Activated T-cell treated with anti-CD3 and anti-CD28 coated beads, Interleukin-2, amount 50 U/mL, for 24 hours (primary cell): ENCODE measurements around the gene PAK5.
"Not testable (repeated sequence)": the region's sequence is repeated elsewhere in the genome, so short reads cannot be mapped to it uniquely, and the experiment has no call there.

Experiments used
- DNase-seq: peaks from one replicate; pipeline ENCODE4 v3.0.0-alpha.2; 2020
- H3K27ac Mint-ChIP-seq: 2 replicates; pipeline ENCODE4 v1.8.0; 2020; ENCODE audit warnings: mild to moderate bottlenecking, mixed read lengths
- H3K27me3 Mint-ChIP-seq: 2 replicates; pipeline ENCODE4 v1.8.0; 2020; ENCODE audit warnings: mixed read lengths
- H3K36me3 Mint-ChIP-seq: 2 replicates; pipeline ENCODE4 v1.8.0; 2020; ENCODE audit warnings: low read depth, mixed read lengths
- H3K4me1 Mint-ChIP-seq: 2 replicates; pipeline ENCODE4 v1.8.0; 2020; ENCODE audit warnings: low read depth, mixed read lengths
- H3K4me3 Mint-ChIP-seq: 2 replicates; pipeline ENCODE4 v1.8.0; 2020; ENCODE audit warnings: mild to moderate bottlenecking, moderate library complexity, mixed read lengths
- H3K9me3 Mint-ChIP-seq: 2 replicates; pipeline ENCODE4 v1.8.0; 2020; ENCODE audit warnings: mixed read lengths

PAK5 gene

GRCh38 chr20:9686001-9686400, 152.9 kb downstream of the PAK5 start:
- no peaks in the 10 kb centered on the region for H3K9me3 Mint-ChIP-seq

GRCh38 chr20:9685011-9685410, 153.9 kb downstream of the PAK5 start:
- H3K36me3 Mint-ChIP-seq: no peaks in the 10 kb centered on the region
- no peaks in the 10 kb centered on the region for H3K27me3 Mint-ChIP-seq
- no peak for DNase-seq
- H3K4me1 Mint-ChIP-seq: no peaks in the 10 kb centered on the region
- no peaks in the 10 kb centered on the region for H3K9me3 Mint-ChIP-seq
- no peak overlapping the region for H3K4me3 Mint-ChIP-seq
- no peak overlapping the region for H3K27ac Mint-ChIP-seq

More at GRCh38 chr20:9686001-9686400, 152.9 kb downstream of the PAK5 start:
- H3K4me3 Mint-ChIP-seq: no peak overlapping the region
- no peak for DNase-seq
- no peaks in the 10 kb centered on the region for H3K36me3 Mint-ChIP-seq
- no peaks in the 10 kb centered on the region for H3K4me1 Mint-ChIP-seq
- H3K27ac Mint-ChIP-seq: no peak overlapping the region
- no peaks in the 10 kb centered on the region for H3K27me3 Mint-ChIP-seq

GRCh38 chr20:9677100-9677623, 161.7 kb downstream of the PAK5 start:
- no peaks in the 10 kb centered on the region for H3K36me3 Mint-ChIP-seq
- H3K4me1 Mint-ChIP-seq: no peaks in the 10 kb centered on the region
- H3K27ac Mint-ChIP-seq: no peak overlapping the region
- no peaks in the 10 kb centered on the region for H3K9me3 Mint-ChIP-seq
- no peak overlapping the region for H3K4me3 Mint-ChIP-seq
- H3K27me3 Mint-ChIP-seq: no peaks in the 10 kb centered on the region
- DNase-seq: no peak

GRCh38 chr20:9672981-9673380, 165.9 kb downstream of the PAK5 start:
- Mint-ChIP-seq H3K27me3 (no peaks in the 10 kb centered on the region), H3K36me3 (no peaks in the 10 kb centered on the region), H3K4me3 (no peak overlapping the region), H3K4me1 (no peaks in the 10 kb centered on the region), H3K9me3 (no peaks in the 10 kb centered on the region), H3K27ac (no peak overlapping the region)
- no peak for DNase-seq

- Mint-ChIP-seq H3K27me3 (no peaks in the 10 kb centered on the region), H3K4me3 (no peak overlapping the region), H3K27ac (no peak overlapping the region), H3K4me1 (no peaks in the 10 kb centered on the region), H3K9me3 (no peaks in the 10 kb centered on the region), H3K36me3 (no peaks in the 10 kb centered on the region)
- DNase-seq: no peak
Measured at GRCh38 chr20:9672027-9672426, 166.8 kb downstream of the PAK5 start.

GRCh38 chr20:9668381-9668780, 170.5 kb downstream of the PAK5 start:
- Mint-ChIP-seq H3K9me3 (peaks cover 4% of the 10 kb centered on the region), H3K4me1 (no peaks in the 10 kb centered on the region), H3K4me3 (no peak overlapping the region), H3K27ac (no peak overlapping the region), H3K27me3 (no peaks in the 10 kb centered on the region), H3K36me3 (no peaks in the 10 kb centered on the region)
- no peak for DNase-seq

- Mint-ChIP-seq H3K4me3 (no peak overlapping the region), H3K4me1 (no peaks in the 10 kb centered on the region), H3K9me3 (peaks cover 8% of the 10 kb centered on the region), H3K36me3 (no peaks in the 10 kb centered on the region), H3K27me3 (no peaks in the 10 kb centered on the region), H3K27ac (no peak overlapping the region)
- no peak for DNase-seq
Measured at GRCh38 chr20:9663423-9663822, 175.5 kb downstream of the PAK5 start.

- no peaks in the 10 kb centered on the region for H3K4me1 Mint-ChIP-seq
- H3K4me3 Mint-ChIP-seq: no peak overlapping the region
- H3K27ac Mint-ChIP-seq: no peak overlapping the region
- no peak for DNase-seq
- no peaks in the 10 kb centered on the region for H3K27me3 Mint-ChIP-seq
- peaks cover 4% of the 10 kb centered on the region for H3K9me3 Mint-ChIP-seq
- H3K36me3 Mint-ChIP-seq: no peaks in the 10 kb centered on the region
Measured at GRCh38 chr20:9660236-9660868, 178.5 kb downstream of the PAK5 start.

- Mint-ChIP-seq H3K4me1 (no peaks in the 10 kb centered on the region), H3K4me3 (no peak overlapping the region), H3K27ac (no peak overlapping the region), H3K36me3 (no peaks in the 10 kb centered on the region), H3K27me3 (no peaks in the 10 kb centered on the region), H3K9me3 (no peaks in the 10 kb centered on the region)
- DNase-seq: no peak
Measured at GRCh38 chr20:9647741-9648140, 191.1 kb downstream of the PAK5 start.

GRCh38 chr20:9646375-9646774, 192.5 kb downstream of the PAK5 start:
- no peaks in the 10 kb centered on the region for H3K4me1 Mint-ChIP-seq
- no peaks in the 10 kb centered on the region for H3K36me3 Mint-ChIP-seq
- H3K9me3 Mint-ChIP-seq: no peaks in the 10 kb centered on the region
- H3K27ac Mint-ChIP-seq: no peak overlapping the region
- no peaks in the 10 kb centered on the region for H3K27me3 Mint-ChIP-seq
- no peak for DNase-seq
- no peak overlapping the region for H3K4me3 Mint-ChIP-seq

- Mint-ChIP-seq H3K9me3 (peaks cover 3% of the 10 kb centered on the region), H3K36me3 (no peaks in the 10 kb centered on the region), H3K27me3 (no peaks in the 10 kb centered on the region), H3K27ac (no peak overlapping the region), H3K4me3 (no peak overlapping the region), H3K4me1 (no peaks in the 10 kb centered on the region)
- no peak for DNase-seq
Measured at GRCh38 chr20:9642882-9643281, 196.0 kb downstream of the PAK5 start.

- not testable (repeated sequence) for H3K9me3 Mint-ChIP-seq, H3K4me1 Mint-ChIP-seq, H3K36me3 Mint-ChIP-seq, DNase-seq, H3K4me3 Mint-ChIP-seq, H3K27me3 Mint-ChIP-seq, H3K27ac Mint-ChIP-seq
Measured at GRCh38 chr20:9641499-9642000, 197.3 kb downstream of the PAK5 start.

GRCh38 chr20:9637889-9638288, 201.0 kb downstream of the PAK5 start:
- Mint-ChIP-seq H3K27ac (no peak overlapping the region), H3K27me3 (no peaks in the 10 kb centered on the region), H3K4me1 (no peaks in the 10 kb centered on the region), H3K9me3 (peaks cover 3% of the 10 kb centered on the region), H3K4me3 (no peak overlapping the region), H3K36me3 (no peaks in the 10 kb centered on the region)
- no peak for DNase-seq

GRCh38 chr20:9635750-9636149, 203.1 kb downstream of the PAK5 start:
- H3K4me3 Mint-ChIP-seq: no peak overlapping the region
- no peaks in the 10 kb centered on the region for H3K36me3 Mint-ChIP-seq
- H3K27me3 Mint-ChIP-seq: no peaks in the 10 kb centered on the region
- peaks cover 3% of the 10 kb centered on the region for H3K9me3 Mint-ChIP-seq
- DNase-seq: no peak
- H3K27ac Mint-ChIP-seq: no peak overlapping the region
- no peaks in the 10 kb centered on the region for H3K4me1 Mint-ChIP-seq

GRCh38 chr20:9634327-9634726, 204.5 kb downstream of the PAK5 start:
- no peaks in the 10 kb centered on the region for H3K9me3 Mint-ChIP-seq
- no peaks in the 10 kb centered on the region for H3K27me3 Mint-ChIP-seq
- H3K4me1 Mint-ChIP-seq: no peaks in the 10 kb centered on the region
- H3K4me3 Mint-ChIP-seq: no peak overlapping the region
- DNase-seq: no peak
- no peaks in the 10 kb centered on the region for H3K36me3 Mint-ChIP-seq
- H3K27ac Mint-ChIP-seq: no peak overlapping the region

- Mint-ChIP-seq H3K9me3 (no peaks in the 10 kb centered on the region), H3K27ac (no peak overlapping the region), H3K27me3 (no peaks in the 10 kb centered on the region), H3K36me3 (no peaks in the 10 kb centered on the region), H3K4me1 (no peaks in the 10 kb centered on the region), H3K4me3 (no peak overlapping the region)
- DNase-seq: no peak
Measured at GRCh38 chr20:9632991-9633390, 205.9 kb downstream of the PAK5 start.
